ENCODE results near the gene TANGO6.

TANGO6 gene

DNA sequence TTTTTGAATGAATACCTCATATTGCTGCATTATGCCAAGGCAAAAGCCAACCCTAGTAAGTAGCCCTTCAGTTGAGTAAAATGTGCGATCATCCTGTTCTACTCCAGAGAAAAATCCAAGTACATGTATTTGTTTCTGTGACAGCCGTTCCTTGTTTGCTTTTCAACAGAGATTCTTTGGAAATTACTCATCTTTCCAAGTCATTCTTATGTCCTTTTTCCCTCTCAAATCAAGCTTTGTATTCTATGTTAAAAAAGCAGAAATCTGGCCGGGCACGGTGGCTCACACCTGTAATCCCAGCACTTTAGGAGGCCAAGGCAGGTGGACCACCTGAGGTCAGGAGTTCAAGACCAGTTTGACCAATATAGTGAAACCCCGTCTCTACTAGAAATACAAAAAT, 149.2 kb downstream of the TANGO6 start:
- H4K20me1 ChIP-seq (ENCODE audit: insufficient read depth, low read length): no peaks in the 10 kb centered on the region
- H2AFZ ChIP-seq (ENCODE audit: low read length): no peak overlapping the region
- no peaks in the 10 kb centered on the region for H3K36me3 ChIP-seq (replicated peaks; ENCODE audit: insufficient read depth, low read length)
- no peaks in the 10 kb centered on the region for H3K9me2 ChIP-seq (replicated peaks; ENCODE audit: insufficient read depth, low read length)
- no peaks in the 10 kb centered on the region for H3K4me1 ChIP-seq (ENCODE audit: low read length)
- no peak overlapping the region for H3K27ac ChIP-seq (ENCODE audit: low read length)
- H3K9ac ChIP-seq (ENCODE audit: low read length): no peak overlapping the region
- no peak overlapping the region for H3K4me2 ChIP-seq (ENCODE audit: low read depth, low read length)
- H3K9me3 ChIP-seq (replicated peaks; ENCODE audit: insufficient read depth, low read length): no peaks in the 10 kb centered on the region
- no peaks in the 10 kb centered on the region for H3K27me3 ChIP-seq (replicated peaks; ENCODE audit: insufficient read depth, low read length)
- no peak for DNase-seq
- no peak overlapping the region for H3K4me3 ChIP-seq (ENCODE audit: low read length)
- H3K79me2 ChIP-seq (ENCODE audit: low read length): no peaks in the 10 kb centered on the region
- H3F3A ChIP-seq (ENCODE audit: insufficient read depth, low read length): no peaks in the 10 kb centered on the region
- TF ChIP-seq EZH2 (optimal IDR thresholded peaks at IDR 0.05; ENCODE audit: low read depth, low read length) (no peak), EZH2phosphoT487 (IDR thresholded peaks at IDR 0.05; ENCODE audit: low read length) (no peak)
- TF ChIP-seq, protein P1, sequence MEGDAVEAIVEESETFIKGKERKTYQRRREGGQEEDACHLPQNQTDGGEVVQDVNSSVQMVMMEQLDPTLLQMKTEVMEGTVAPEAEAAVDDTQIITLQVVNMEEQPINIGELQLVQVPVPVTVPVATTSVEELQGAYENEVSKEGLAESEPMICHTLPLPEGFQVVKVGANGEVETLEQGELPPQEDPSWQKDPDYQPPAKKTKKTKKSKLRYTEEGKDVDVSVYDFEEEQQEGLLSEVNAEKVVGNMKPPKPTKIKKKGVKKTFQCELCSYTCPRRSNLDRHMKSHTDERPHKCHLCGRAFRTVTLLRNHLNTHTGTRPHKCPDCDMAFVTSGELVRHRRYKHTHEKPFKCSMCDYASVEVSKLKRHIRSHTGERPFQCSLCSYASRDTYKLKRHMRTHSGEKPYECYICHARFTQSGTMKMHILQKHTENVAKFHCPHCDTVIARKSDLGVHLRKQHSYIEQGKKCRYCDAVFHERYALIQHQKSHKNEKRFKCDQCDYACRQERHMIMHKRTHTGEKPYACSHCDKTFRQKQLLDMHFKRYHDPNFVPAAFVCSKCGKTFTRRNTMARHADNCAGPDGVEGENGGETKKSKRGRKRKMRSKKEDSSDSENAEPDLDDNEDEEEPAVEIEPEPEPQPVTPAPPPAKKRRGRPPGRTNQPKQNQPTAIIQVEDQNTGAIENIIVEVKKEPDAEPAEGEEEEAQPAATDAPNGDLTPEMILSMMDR (IDR thresholded peaks at IDR 0.05; ENCODE audit: low read length): no peak

DNA sequence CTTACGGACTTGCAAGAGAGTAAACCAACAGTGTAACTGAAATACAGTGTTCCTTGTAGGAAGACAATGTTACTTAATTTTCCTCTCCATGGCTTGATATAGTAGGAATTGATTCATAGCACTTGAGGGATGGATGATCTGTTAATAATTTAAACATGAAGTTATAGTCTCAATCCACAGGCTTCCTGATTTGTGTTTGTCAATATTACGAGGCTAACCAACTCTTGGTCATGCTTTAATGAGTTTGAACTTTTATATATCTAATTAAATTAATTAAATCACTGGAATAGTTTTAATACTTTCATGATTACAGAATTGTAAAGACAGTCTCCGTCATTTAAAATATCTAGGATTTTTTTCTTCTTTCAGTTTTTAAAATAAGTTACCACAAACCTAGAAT, 150.1 kb downstream of the TANGO6 start:
- no peak overlapping the region for H3K4me2 ChIP-seq (ENCODE audit: low read depth, low read length)
- H3K9ac ChIP-seq (ENCODE audit: low read length): no peak overlapping the region
- H3K27ac ChIP-seq (ENCODE audit: low read length): no peak overlapping the region

DNA sequence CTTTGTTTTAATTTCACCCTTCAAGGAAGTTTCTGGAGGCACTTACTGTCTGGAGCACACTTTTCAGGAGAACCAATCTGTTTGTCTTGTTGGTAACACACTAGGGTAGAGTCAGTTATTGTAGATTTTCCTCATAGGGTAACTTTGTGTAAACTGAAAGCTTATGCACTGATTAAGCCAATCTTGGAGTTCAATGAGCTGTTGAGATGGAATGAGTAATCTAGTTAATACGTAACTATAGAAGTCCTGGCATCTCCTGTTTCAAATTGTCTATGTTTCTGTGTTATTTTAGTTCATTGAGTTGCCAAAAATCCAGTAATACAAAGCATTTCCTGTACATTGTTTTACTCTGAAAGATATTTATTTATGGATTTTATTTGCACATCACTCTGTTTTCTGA, 150.6 kb downstream of the TANGO6 start:
- Histone ChIP-seq H3K27ac (ENCODE audit: low read length) (no peak overlapping the region), H3K36me3 (replicated peaks; ENCODE audit: insufficient read depth, low read length) (no peaks in the 10 kb centered on the region), H3K27me3 (replicated peaks; ENCODE audit: insufficient read depth, low read length) (no peaks in the 10 kb centered on the region), H3K9me2 (replicated peaks; ENCODE audit: insufficient read depth, low read length) (no peaks in the 10 kb centered on the region), H2AFZ (ENCODE audit: low read length) (no peak overlapping the region), H3K4me3 (ENCODE audit: low read length) (no peak overlapping the region), H4K20me1 (ENCODE audit: insufficient read depth, low read length) (no peaks in the 10 kb centered on the region), H3K9me3 (replicated peaks; ENCODE audit: insufficient read depth, low read length) (no peaks in the 10 kb centered on the region), H3K4me1 (ENCODE audit: low read length) (no peaks in the 10 kb centered on the region), H3K9ac (ENCODE audit: low read length) (no peak overlapping the region), H3K79me2 (ENCODE audit: low read length) (no peaks in the 10 kb centered on the region), H3K4me2 (ENCODE audit: low read depth, low read length) (no peak overlapping the region), H3F3A (ENCODE audit: insufficient read depth, low read length) (no peaks in the 10 kb centered on the region)
- DNase-seq: no peak
- TF ChIP-seq, protein P1 (IDR thresholded peaks at IDR 0.05; ENCODE audit: low read length): no peak
- no peak for TF ChIP-seq EZH2 (optimal IDR thresholded peaks at IDR 0.05; ENCODE audit: low read depth, low read length)
- no peak for TF ChIP-seq EZH2phosphoT487 (IDR thresholded peaks at IDR 0.05; ENCODE audit: low read length)

More for the DNA sequence above, 150.1 kb downstream of the TANGO6 start:
- no peaks in the 10 kb centered on the region for H3F3A ChIP-seq (ENCODE audit: insufficient read depth, low read length)
- H3K27me3 ChIP-seq (replicated peaks; ENCODE audit: insufficient read depth, low read length): no peaks in the 10 kb centered on the region
- H2AFZ ChIP-seq (ENCODE audit: low read length): no peak overlapping the region
- no peaks in the 10 kb centered on the region for H4K20me1 ChIP-seq (ENCODE audit: insufficient read depth, low read length)
- H3K9me2 ChIP-seq (replicated peaks; ENCODE audit: insufficient read depth, low read length): no peaks in the 10 kb centered on the region
- no peaks in the 10 kb centered on the region for H3K9me3 ChIP-seq (replicated peaks; ENCODE audit: insufficient read depth, low read length)
- H3K36me3 ChIP-seq (replicated peaks; ENCODE audit: insufficient read depth, low read length): no peaks in the 10 kb centered on the region
- no peak for DNase-seq
- H3K4me1 ChIP-seq (ENCODE audit: low read length): no peaks in the 10 kb centered on the region
- H3K79me2 ChIP-seq (ENCODE audit: low read length): no peaks in the 10 kb centered on the region
- TF ChIP-seq EZH2 (optimal IDR thresholded peaks at IDR 0.05; ENCODE audit: low read depth, low read length): no peak
- TF ChIP-seq, protein P1 (IDR thresholded peaks at IDR 0.05; ENCODE audit: low read length): no peak
- no peak for TF ChIP-seq EZH2phosphoT487 (IDR thresholded peaks at IDR 0.05; ENCODE audit: low read length)
- no peak overlapping the region for H3K4me3 ChIP-seq (ENCODE audit: low read length)

Data from MM.1S (cell line).